ENCODE measurements around the gene PERCC1.

Gene PERCC1

GRCh38 chr16:1398351-1398750, 32.5 kb upstream of the PERCC1 start:
- no peak for DNase-seq (ENCODE audit: low read depth)
- no peak for TF ChIP-seq CTCF (IDR thresholded peaks at IDR 0.05; ENCODE audit: insufficient read depth, low read depth, low read length, missing control alignments)

DNA sequence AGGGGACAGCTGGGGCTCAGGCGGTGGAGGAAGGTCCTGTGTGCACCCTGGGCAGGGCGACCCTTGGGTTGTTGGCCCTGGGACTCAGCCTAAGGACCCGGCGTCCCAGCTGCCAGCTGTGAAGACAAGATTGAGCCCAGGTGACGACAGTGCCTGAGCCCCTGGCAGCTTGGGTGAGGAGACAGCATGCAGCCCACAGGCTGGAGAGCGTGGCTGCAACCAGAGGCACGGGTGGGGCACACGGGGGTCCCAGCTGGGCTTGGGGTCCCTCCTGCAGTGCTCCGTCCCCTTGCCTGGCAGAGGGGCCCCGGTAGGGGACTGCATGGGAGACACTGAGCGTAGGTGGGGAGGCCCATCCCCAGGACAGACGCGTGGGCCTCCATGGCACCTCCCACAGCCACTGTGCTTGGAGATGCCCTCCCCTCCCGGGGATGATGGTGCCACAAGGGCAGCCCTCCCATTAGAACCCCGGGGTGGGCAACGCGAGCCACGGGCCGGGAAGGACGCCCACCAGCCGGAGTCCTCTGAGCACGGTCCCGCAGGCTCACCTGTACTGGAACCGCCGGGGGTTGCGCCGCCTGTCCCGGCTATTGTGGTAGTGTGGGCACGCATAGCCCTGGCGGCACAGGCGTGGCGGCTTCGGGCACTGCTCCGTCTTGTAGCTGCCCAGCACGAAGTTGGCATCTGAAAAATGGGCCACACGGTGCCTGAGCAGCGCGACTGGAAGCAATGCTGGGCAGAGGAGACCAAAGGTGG, 31.9 kb upstream of the PERCC1 start:
- no peak for TF ChIP-seq CTCF (IDR thresholded peaks at IDR 0.05; ENCODE audit: insufficient read depth, low read depth, low read length, missing control alignments)
- DNase-seq (ENCODE audit: low read depth): no peak
- no peak overlapping the region for H3K4me3 ChIP-seq (ENCODE audit: low read depth, low read length)

More at GRCh38 chr16:1398351-1398750, 32.5 kb upstream of the PERCC1 start:
- H3K4me3 ChIP-seq (ENCODE audit: low read depth, low read length): no peak overlapping the region

- H3K4me3 ChIP-seq (ENCODE audit: low read depth, low read length): no peak overlapping the region
- TF ChIP-seq CTCF (IDR thresholded peaks at IDR 0.05; ENCODE audit: insufficient read depth, low read depth, low read length, missing control alignments): no peak
These were observed 29.7 kb upstream of the PERCC1 start for GRCh38 chr16:1401061-1401757.

DNA sequence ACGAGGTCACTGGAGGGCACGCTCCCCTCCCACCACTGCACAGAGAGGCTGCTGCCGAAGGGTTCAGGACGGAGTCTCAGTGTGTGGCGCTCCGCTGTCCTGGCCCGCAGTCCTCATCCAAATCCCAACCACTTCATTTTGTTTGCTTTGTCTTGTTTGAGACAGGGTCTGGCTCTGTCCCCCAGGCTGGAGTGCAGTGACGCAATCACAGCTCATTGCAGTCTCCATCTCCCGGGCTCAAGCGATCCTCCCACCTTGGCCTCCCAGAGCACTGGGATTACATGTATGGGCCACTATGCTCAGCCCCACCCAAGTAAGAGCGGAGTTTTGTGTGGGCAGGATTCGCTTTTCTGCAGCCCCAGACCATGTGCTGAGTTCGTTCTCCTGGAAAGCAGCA, 29.1 kb upstream of the PERCC1 start:
- no peak for TF ChIP-seq CTCF (IDR thresholded peaks at IDR 0.05; ENCODE audit: insufficient read depth, low read depth, low read length, missing control alignments)
- DNase-seq (ENCODE audit: low read depth): no peak
- no peak overlapping the region for H3K4me3 ChIP-seq (ENCODE audit: low read depth, low read length)

More at GRCh38 chr16:1401061-1401757, 29.7 kb upstream of the PERCC1 start:
- DNase-seq (ENCODE audit: low read depth): no peak

GRCh38 chr16:1403036-1403435, 27.8 kb upstream of the PERCC1 start:
- H3K4me3 ChIP-seq (ENCODE audit: low read depth, low read length): no peak overlapping the region
- no peak for DNase-seq (ENCODE audit: low read depth)
- no peak for TF ChIP-seq CTCF (IDR thresholded peaks at IDR 0.05; ENCODE audit: insufficient read depth, low read depth, low read length, missing control alignments)

- no peak for TF ChIP-seq CTCF (IDR thresholded peaks at IDR 0.05; ENCODE audit: insufficient read depth, low read depth, low read length, missing control alignments)
- DNase-seq (ENCODE audit: low read depth): no peak
- no peak overlapping the region for H3K4me3 ChIP-seq (ENCODE audit: low read depth, low read length)
These were observed 27.1 kb upstream of the PERCC1 start for GRCh38 chr16:1403733-1404132.
